ENCODE data around the gene ANKRD49.
A peak's percentile ranks its signal among the peaks of the same experiment; 100 is the strongest.
"Not testable (repeated sequence)": the region's sequence is repeated elsewhere in the genome, so short reads cannot be mapped to it uniquely, and the experiment has no call there.

ANKRD49 gene, protein sequence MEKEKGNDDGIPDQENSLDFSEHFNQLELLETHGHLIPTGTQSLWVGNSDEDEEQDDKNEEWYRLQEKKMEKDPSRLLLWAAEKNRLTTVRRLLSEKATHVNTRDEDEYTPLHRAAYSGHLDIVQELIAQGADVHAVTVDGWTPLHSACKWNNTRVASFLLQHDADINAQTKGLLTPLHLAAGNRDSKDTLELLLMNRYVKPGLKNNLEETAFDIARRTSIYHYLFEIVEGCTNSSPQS

DNA sequence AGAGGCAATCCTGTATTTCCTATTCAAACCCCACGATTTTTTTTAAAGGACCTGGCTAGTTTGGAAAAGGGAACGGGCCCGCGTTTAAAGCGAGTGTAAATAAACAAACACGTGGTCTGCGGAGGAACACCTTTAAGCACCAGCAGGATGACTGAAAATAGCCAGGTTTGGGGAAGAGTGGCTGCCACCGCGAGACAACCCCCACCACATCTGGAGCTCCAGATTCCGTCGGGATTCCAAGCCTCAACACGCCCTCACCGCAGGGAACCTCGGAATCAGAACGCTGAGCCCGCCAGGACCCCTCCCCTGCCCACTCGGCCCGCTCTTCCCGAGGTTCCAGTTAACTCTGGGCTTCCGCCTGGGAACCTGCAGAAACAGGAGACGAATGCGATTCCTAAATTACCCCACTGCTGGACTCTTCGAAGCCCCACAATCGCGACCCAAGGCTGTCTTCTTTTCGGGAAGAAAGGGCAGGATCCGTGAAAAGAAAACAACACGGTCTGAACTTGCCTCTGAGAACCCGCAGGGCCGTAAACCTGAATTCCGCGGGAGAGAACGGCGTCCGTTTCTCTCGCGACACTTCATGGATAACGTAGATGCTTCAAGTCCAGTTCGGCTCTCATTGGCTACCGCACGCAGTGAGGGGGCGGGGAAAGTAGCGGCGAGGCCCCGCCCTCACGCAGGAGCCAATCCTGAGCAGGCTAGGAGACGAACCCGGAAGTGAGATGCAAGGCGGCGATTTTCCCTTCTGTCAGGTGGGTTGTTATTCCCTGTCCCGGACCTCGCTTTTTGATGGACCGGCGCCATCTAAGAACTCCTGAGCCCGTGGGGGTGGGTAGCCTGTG, at the start of gene ANKRD49, which contains the start of gene MRE11:
TSS of gene ANKRD49 (plus strand) at position 704 of the 845 bp plus-strand sequence. CDS start 2,710 bp downstream, outside the sequence.
TSS of gene MRE11 (minus strand) at position 564 of the 845 bp plus-strand sequence. CDS start 1,043 bp downstream, outside the sequence.
- peak; percentile 96 for DNase-seq

DNA sequence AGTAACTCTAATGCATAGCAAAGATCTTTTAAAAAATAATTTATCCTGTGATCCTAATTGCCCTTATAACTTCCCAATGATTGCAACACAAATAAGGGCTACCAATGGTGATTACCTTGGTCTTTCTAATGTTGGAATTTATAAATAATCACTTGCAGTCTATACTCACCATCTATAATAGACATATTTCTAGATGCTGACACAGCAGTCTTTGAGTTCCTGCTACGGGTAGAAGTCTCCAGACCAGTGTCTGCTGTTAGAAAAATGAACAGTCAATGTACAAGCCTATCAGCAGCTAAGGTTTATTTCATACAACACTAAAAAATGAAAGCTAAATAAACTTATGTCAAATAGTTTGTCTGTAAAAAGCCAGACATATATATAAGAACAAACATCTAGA, 48.1 kb upstream of the ANKRD49 start:
- no peak for DNase-seq

DNA sequence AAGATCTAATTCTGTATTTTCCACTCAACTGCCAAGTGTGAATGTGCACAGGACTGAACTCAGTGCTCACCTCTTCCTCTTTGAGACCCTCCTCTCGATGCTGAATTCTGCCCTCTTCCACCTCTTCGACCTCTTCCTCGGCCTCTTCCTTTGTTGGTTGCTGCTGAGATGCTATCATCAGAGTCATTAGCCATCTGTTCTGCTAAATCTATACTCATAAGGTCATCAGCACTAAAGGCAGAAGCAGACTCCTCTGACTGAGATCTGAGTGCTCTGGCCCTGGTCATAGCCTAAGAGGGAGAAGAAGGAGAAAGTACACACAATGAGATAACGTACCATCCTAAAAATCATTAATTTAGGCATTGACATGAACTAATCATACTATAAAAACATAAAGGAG, 46.6 kb upstream of the ANKRD49 start:
- DNase-seq = no peak

DNA sequence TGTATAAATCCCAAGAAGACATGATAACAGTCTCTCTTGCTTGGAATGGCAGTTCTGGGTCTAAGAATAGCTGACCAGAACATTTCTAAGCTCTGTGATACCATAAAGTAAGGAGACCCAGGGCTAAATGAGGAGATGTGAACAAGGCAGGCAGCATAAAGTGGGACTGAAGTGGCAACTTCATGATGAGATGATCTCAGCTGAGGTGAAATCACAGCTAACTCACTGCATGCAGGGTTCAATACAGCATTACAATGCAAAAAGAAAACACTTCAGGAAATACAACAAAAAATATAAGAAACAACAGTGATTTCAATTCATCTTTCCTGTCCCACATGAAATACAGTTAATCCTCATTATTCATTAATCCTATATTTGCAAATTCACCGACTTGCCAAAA, 44.8 kb upstream of the ANKRD49 start:
- DNase-seq = no peak

DNA sequence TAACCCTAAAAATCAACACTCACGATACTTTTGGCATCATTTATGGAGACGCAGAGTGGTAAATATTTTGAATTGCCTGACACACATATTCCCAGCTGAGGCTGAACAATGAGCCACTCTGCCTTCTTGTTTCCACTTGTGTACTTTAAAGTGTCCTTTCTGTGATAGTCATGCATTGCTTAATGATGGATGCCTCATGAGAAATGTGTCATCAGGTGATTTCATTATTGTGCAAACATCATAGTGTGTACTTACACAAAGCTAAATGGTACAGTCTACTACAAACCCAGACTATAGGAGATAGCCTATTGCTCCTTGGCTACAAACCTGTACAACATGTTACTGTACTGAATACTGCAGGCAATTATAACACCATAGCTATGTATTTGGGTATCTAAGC, 44.3 kb upstream of the ANKRD49 start:
- peak; percentile 5 for DNase-seq

DNA sequence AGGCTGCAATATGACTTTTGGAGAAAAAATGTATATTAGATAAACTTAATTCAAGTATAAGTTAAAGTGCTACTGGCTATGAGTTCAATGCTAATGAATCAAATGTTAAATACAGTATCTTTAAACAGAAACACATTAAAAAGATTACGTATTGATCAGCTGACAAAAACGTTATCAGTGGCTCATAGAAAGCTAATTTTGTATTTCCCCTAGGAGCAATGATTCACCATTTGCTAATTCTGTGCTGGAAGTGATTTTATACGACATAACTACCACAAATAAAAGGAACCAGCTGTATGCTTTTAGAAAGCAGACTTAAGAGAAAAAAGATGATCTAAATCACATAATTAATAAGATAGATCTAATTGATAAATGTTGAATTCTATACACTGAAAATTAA, 43.7 kb upstream of the ANKRD49 start:
- no peak for DNase-seq

DNA sequence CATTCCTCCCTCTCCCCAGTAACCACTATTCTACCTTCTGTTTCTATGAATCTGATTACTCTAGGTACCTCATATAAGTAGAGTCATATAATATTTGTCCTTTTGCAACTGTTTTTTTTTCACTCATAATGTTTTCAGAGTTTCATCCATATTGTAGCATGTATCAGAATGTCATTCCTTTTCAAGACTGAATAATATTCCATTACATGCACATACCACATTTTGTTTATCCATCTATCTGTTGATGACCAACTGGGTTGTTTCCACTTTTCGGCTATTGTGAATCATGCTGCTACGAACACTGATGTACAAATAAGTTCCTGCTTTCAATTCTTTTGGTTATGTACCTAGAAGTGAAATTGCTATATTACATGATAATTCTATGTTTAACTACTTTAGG, 40.8 kb upstream of the ANKRD49 start:
- DNase-seq = no peak

DNA sequence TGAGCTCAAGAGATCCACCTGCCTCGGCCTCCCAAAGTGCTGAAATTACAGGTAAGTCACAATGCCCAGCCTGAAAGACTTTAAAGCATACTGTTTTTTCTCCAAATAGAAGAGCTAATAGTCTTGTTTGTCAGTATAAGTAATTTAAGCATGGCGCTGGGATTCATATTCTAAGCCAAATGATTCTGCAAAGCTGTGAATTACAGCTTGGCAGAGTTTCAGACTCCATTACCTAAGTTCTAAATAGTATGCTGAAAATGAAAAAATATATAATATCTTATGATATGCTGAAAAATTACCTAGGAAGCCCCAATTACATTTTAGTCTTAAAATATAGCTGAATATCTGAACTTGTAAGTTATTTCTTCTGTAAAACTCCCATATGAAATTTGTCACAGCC, 39.5 kb upstream of the ANKRD49 start:
- DNase-seq = no peak

DNA sequence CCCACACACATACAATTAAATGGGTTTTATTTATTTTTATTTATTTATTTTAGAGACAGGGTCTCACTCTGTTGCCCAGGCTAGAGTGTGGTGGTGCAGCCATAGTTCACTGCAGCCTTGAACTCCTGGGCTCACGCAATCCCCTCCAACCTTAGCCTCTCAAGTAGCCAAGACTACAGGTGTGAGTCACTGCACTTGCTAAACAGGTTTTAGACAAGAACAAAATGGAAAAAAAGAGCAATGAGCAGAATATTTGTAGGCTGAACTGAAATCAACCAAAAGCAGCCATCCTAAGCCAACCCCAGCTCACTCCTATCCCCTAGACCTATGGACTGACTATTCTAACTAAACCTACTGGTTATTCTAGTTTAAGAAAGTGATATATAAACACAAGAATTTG, 37.9 kb upstream of the ANKRD49 start:
- no peak for DNase-seq

DNA sequence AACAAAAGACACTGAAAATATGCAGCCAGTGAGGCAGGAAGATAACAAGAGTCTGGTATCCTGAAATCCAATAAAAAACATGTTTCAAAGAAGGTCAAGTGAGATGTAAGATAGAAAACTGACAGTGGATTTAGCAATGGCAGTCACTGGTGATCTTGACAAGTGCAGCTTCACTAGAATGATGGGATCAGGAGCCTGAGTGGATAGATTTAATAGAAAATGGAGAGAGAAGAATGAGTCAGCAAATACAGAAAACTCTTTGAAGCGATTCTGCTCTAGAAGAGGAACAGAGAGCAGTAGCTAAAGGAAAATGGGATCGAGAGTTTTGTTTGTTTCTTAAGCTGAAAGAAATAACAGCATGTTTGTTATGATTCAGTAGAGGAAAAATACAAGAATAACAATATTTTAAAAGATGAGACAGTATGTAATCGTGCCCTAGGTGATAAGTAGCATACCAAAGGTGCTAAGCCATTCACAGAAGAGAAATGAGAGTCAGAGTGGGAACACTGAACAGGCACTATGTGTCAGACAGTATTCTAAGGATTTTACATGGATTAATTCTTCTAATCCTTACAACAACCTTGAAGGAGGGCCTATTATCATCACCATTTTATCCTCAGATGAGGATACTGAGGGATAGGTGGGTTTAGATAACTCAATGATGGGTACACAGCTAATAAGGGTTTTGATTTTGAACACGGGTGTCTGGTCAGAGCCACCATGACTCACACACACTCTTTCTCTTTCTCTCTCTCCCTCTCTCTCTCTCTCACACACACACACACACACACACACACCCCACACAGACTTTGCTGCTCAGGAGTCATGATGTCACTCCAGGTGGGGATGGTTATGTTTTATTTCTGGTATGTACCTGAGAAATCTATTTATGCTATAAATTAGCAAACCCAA, 36.4 kb upstream of the ANKRD49 start:
- DNase-seq = no peak

DNA sequence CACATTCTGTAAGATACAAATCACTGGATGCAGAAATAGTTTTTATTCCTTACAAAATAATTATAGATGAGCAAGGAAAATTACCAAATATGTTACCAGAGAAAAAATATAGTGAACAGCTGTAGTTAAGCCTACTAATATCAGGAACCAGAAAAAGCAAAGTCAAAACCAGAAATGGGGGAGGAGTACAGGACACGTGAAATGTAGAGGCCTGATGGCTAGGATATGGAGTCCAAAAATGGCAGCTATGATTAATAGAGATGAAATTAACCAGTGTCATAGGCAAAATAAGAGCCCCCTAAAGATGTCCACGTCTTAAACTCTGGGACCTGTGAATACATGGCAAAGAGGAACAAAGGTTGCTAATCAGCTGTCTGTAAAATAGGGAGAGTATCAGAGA, 34.2 kb upstream of the ANKRD49 start:
- DNase-seq = no peak

DNA sequence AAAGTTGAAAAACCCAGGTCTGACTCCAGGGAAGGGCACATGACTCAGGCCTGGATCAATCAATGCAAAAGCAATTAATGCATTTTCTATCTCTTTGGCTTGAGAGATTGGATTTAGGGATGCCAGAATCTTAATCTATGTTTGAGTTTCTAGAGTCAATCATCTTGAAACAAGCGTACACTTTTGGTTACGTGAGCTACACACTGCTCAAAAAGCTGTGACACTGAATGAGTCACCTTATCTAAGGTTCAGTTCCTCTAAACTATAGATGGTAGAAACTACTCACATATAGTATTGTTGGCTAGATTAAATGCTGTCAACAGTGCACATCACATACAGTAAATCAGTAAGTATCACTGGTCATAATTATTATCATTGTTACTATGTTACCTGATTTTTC, 24.4 kb upstream of the ANKRD49 start:
- DNase-seq = no peak

DNA sequence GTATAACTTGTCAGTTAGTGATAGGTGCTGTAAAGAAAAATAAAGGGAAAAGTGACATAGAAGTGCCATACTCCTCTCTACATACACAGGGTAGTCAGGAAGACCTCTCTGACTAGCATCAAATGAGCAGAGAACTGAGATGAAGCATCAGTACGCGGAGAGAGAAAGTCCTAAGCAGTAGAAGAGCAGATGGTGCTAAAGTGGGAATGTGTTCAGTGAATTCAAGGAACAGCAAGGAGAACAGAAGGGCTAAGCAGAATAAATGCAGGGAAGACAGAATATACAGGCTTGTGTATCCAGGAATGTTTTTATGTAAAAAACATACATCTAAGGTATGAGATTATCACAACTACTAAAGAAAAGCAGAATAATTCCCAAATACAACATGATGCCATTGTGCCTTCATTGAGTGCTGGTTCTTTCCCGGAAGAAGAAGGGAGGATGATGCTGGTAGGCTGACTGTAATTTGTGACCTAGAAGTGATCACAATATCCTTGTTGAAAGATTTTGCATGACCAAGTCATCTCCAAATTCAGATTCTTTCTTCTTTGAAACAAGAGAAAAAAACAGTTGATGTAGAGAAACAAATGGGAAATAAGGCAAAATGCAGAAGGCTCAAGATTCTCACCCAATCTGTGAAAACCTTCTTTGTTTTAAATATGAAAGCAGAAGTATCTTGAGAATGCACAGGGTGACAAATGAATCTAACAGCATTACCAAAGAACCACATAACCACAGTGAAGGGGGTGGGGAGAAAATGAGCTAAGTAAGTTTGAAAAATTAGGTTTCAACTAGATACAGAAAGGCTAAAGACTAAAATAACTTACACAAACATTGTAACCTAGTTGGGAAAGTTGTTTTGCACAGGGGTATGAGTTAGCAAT, 20.6 kb upstream of the ANKRD49 start:
- no peak for DNase-seq

DNA sequence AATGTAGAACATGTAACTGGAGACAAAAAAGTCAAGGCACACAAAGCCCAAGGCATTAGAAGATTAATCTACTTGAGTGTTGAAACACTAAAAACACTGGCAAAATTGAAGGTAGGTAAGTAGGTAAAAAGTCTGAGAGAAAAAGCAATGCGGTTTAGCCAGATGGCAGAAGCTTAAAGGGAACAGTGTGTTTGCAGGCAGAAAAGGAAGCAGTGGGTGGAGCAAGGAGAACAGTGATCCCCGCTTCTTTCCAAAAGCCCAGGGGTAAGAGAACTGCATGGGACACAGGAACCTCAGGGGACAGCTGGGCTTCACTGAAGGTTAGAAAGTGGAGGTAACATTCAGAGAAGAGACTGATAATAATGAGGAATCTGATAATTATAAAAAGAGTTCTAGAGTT, 16.2 kb upstream of the ANKRD49 start:
- no peak for DNase-seq

DNA sequence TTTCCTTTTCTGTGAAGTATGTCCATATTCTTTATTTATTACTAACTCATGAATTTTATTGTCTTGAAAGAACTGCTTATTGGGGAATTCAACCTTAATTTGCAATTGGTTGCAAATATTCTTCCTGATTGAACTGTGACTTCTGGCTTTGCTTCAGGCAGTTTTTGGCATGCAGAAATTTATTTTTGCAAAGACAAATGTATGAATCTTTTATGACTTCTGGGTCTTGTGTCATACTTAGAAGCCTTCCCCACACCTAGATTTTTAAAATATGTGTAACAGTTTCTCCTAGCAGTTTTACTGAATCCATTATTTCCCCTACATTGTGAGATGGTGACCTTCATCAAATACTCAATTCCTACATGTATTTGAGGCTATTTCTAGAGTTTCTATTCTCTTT, 12.4 kb upstream of the ANKRD49 start:
- DNase-seq = no peak

DNA sequence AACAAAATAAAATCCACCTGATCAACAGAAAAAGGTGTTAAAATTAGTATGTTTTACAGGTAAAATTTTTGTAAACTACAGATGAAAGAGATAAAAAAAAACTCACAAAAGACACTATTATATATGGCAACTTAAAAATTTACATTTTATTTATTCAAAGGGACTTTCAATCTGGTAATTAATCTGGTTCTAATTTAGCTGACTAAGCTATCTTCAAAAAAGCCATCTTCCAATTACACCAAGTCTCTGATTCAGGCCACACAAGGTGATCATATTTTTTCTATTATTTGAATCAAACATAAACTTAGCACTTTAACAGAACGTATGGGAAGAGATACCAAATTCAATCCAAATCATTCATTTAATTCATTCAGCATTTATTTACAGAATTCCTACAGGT, 7.7 kb upstream of the ANKRD49 start:
- no peak for DNase-seq

DNA sequence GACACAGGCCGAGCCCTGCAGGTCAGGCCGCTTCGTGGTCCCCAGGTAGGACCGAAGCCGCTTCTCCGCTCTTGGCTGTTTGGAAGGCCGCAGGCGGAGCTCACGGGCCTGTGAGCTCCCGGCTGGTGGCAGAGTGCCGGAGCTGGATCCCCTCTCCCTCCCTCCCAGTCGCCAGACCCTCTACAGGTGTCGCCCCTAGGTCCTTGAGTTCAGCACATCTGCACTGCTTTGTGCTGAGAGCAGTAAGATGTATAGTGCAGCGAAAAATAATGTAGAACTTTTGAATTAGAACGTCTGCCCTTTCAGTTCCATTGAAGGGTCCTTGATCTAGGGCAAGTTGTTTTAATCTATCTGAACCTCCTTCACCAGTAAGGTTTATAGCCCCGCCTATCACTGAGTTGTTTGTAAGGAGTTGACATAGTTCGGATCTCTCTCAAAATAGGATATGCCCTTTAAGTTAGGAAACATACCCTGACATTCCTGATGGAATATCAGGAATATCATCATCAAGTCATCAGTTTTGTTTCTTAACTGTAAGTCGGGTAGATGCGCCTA, 419 bp downstream of the ANKRD49 start:
- peak; percentile 27 for DNase-seq

DNA sequence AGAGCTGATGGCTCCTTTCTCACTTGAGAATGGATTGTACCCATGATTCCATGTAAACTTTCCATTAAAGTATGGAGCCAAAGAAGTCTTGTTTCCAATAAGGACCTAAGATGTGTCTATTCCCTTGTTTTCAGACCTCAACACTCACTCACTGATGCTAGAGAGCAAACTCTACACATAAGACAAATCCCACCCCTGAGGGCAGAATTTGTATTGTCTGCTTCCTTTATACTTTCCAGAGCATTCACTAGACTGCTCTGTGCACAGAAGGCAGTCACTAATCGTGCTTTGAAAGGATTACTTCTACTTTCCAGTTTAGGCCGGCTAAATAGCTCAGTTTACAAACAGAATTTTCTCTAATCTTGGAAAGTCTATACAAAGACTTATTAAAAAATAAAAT, 6.4 kb downstream of the ANKRD49 start:
- no peak for DNase-seq

DNA sequence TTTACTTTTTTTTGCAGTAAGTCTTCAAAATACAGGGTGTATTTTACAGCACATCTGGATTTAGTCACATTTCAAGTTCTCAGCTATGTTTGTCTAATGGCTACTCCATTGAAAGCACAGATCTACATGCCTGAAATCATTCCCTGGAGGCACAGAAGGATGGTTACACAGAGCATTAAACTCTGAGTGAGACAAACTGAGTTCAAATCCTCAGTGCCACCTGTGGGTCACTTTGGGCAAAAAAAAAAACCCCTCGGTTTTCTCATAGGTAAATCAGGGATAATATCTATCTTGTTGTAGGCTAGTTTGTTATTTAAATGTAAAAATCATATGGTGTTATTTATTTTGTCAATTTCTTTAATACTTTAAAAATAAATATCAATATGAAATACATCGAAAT, 7.7 kb downstream of the ANKRD49 start:
- DNase-seq = no peak

DNA sequence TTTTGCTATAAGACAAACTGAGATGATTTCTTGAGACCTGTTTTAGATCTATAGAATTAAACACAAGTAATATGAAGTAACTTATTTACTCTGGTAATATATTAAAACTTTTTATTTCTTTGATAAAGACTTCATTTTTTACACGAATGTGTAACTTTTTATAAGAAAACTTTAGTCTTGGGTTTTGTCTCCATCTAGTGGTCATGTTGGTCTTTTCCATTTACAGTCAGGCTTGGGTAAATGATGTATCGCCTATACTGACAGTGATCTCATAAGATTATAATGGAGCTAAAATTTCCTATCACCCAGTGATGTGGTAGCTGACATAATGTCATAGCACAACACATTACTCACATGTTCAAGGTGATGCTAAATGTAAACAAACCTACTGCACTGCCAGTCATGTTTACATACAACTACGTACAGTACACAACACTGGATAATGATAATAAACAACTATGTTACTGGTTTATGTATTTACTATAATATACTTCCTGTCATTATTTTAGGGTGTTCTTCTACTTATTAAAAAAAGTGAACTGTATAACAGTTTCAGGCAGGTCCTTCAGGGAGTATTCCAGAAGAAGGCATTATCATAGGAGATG, 11.0 kb downstream of the ANKRD49 start:
- peak; percentile 29 for DNase-seq

DNA sequence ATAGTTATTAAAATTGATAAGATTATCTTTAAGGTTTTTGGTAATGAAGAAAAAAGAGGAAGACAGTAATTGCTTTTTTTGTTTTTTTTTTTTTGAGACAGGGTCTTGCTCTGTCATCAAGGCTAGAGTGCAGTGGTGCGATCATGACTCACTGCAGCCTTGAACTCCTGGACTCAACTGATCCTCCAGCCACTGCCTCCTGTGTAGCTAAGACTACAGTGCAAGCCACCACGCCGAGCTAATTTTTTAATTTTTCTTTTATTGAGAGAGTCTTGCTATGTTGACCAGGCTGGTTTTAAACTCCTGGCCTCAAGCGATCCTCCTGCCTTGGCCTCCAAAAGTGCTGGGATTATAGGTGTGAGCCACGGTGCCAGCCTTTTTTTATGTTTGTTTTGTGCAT, 12.7 kb downstream of the ANKRD49 start:
- DNase-seq = not testable (repeated sequence)

DNA sequence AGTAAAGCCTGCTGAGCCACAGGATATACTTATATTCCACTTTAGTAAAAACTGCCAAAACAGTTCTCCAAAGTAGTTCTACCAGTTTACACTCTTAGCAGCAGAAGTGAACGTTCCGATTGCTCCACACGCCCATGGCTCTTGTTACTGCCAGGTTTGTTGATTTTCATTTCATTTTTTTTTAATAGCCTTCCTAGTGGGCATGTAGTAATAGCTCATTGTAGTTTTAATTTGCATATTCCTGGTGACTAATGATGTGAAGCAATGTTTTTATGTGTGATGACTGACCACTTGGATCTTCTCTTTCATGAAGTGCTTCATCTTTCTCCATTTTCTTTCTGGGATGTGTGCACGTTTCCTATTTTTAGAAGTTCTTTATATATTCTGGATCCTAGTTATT, 13.7 kb downstream of the ANKRD49 start:
- DNase-seq = no peak

Measured in NCI-H146 (cell line).